NCI-H526 treated with DMSO at 0.1 percent for 48 hours (cell line): ENCODE results near the gene MPPED2.
A peak's percentile ranks its signal among the peaks of the same experiment; 100 is the strongest.

Experiments
- DNase-seq: peaks from one replicate; lab custom pipeline; 2025; lab: John Stamatoyannopoulos, UW

MPPED2 gene, protein sequence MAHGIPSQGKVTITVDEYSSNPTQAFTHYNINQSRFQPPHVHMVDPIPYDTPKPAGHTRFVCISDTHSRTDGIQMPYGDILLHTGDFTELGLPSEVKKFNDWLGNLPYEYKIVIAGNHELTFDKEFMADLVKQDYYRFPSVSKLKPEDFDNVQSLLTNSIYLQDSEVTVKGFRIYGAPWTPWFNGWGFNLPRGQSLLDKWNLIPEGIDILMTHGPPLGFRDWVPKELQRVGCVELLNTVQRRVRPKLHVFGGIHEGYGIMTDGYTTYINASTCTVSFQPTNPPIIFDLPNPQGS

GRCh38 chr11:30586251-30587144, at the start of gene MPPED2:
Gene MPPED2, minus strand, starts transcription at chr11:30586353. Its CDS starts 5,980 bp downstream, at chr11:30580373.
- peak; percentile 71 for DNase-seq

DNA sequence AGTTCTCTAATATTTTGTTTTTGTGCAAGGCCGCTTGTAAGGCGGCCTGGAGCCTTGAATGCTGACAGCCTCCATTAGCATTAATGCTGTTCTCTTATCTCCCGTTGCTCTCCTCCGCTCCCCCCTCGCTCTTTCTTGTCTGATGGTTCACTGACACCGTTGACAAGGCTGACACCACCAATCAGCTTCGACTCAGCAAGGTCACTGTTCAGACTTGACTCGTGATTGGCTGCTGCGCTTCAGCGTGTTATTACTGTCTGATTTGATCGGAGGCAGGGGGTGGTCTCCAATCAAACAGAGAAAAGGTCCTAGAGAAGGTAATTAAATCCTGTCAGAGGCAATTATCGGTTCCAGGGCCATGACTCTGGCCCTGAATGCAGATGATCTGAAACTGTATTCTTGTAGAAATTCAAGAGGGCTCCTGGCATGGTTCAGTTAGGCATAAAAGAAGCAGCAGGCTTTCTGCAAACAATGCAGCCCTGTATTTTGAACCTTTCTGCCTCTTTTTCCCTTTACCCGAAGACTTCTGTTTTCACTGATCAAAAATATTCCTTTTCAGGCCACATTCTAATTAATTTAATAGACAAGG, 49.3 kb upstream of the MPPED2 start:
- DNase-seq: no peak

DNA sequence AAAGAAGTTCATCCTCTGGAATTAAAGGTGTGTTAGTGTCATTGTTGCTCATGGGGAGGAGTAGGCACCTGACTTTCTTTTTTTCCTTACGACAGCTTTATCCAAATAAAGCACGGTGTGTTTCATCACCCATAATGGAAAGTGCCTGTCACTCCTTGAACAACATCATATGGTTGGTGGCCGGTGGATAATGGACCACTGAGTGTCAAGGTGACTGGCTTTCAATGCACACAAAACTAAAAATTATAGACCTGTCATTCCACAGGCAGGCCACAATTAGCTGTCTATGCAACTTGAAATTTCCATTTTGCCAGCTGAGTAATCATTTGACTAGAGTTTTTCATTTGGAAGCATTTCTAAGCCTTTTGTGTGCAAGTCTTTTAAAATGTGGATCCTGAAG, 45.0 kb upstream of the MPPED2 start:
- DNase-seq: no peak

- DNase-seq: no peak
Measured at GRCh38 chr11:30619767-30620166, 33.6 kb upstream of the MPPED2 start.

- DNase-seq: no peak
Measured at GRCh38 chr11:30617762-30618161, 31.6 kb upstream of the MPPED2 start.

- no peak for DNase-seq
Measured at GRCh38 chr11:30610628-30611027, 24.5 kb upstream of the MPPED2 start.

- no peak for DNase-seq
Measured at GRCh38 chr11:30608534-30608933, 22.4 kb upstream of the MPPED2 start.

DNA sequence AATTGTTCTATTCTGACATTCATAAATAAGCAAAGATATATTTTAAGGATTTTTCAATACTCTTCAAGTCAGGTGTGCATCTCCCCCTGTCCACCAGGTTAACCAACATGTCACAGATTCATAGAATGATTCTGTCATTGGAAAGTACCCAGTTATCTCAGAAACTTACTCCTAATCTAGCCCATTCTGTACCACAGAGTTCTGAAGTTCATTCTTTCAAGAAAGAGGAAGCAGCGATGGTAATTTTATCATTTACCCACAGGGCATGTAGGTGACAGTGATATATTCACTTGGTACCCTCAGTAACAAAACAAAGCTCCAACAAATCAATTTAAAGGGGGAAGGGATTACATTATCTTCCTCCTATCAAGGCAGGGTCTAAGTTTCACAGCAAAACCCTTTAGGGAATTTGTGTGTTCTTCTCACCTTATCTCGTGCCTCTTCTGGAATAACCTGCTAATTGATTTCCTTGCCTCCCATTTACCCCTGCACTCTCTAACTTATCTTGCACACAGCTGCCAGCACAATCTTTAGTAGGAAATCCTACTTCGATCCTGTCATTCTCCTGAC, 19.0 kb upstream of the MPPED2 start:
- DNase-seq: no peak

GRCh38 chr11:30603357-30603756, 17.2 kb upstream of the MPPED2 start:
- DNase-seq: no peak

GRCh38 chr11:30596832-30597231, 10.7 kb upstream of the MPPED2 start:
- no peak for DNase-seq

- DNase-seq: no peak
Measured at GRCh38 chr11:30595934-30596333, 9.8 kb upstream of the MPPED2 start.

DNA sequence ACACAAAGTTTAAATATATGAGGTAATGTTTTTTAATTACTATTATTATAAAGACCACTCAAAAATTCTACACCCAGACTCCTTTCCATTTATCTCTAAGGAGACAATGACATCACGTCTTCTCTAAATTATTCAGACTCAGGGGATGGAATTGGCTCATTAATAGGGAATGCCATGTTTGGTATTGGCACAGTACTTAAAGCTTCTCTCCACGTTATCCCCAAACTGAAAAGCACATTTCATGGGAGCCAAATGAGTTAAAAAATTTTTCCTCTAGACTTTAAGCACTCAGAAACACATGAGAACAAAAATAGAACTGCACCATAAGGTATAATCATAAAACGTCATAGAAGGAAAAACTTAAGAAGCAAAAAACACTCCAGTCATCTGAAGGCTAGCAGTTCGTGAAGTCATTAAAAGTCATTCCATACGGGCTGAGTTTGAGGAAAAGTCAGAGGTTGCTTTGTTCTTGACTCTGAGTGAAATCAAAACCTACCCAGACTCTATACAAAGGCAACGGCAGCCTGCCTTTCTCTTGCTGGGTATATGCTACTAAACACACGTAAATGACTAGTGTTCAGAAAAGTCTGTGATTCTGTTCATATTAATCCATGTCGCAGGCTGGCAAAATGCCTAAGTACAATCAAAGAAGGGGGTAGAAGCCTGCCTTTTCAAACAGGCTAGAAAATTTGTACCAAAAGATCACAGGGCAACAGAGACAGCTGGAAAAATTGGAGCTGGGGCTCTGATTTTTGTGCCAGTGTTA, 8.7 kb upstream of the MPPED2 start:
- DNase-seq: no peak

- no peak for DNase-seq
Measured at GRCh38 chr11:30587269-30587812, 1.2 kb upstream of the MPPED2 start.

DNA sequence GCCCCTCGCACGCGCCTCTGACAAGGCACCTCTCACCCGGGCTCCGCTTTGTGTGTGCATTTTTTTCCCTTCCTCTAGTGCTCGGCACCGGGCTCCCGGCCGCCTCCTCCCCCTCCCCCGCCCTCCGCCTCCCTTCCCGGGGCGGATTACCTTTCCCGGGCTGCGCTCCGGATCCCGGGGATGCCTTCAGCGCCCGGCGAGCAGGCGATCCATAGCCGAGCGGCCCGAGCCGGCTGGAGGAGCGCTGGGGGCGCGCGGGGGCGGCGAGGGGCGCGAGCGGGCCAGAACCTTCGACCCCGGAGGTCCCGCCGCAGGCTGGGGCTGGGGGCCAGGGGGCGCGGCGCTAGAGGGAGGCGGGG, 282 bp downstream of the MPPED2 start:
- DNase-seq: peak; percentile 63

DNA sequence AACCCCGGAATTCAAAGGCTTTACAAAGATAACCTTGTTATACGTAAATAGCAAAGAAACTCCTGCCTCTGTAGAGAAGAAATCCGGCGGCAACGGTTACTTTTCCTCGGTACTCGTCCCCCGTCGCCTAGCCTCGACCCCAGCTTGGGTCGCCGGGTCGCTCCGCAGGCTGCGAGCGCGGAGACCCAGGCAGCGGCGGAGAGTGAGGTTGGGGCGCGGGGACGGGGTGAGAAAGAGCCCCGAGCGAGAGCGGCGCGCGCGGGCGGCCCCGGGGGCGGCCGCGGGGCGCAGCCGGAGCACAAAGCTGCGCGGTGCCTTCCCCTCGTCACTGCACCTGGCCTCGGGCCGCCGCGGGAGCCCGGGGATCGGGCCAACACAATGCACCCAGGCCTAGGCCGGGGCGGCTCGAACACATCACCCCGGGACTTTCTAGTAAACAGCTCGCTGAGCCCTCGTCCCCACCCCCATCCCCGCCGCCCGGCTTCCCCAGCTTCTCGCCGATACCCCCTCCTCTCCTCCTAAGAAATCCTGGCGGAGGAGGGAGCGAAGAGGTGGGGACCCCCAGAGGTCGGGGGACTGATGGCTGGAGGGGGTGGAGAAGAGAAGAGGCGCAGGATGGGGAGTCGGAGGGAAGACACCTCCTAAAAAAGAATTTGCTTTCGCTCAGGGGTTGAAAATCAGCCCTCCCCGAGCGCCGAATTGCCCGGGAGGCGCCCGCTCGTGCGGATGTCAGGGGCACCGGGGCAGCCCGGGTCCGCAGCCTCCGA, 845 bp downstream of the MPPED2 start:
- DNase-seq: peak; percentile 67

- DNase-seq: no peak
Measured at GRCh38 chr11:30583476-30584280, 2.5 kb downstream of the MPPED2 start.

DNA sequence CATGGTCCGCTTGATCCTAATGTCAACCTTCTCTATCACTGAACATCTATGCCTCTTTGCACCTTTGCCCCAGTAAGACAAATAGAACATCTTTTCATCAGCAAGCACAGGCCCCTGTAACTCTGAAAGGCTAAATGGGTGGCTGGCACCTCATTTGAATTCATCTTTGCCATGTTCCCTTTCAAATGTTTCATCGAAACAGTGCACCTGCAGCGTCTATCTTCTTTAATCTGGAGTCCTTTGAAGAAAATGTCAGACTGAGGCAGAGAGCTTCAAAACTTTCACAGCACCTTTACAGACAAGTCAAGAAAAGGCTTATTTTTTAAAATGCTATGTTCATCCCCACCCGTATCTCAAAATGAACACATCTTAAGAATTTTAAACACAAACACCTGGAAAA, 3.4 kb downstream of the MPPED2 start:
- DNase-seq: peak; percentile 17

- no peak for DNase-seq
Measured at GRCh38 chr11:30581675-30582074, 4.5 kb downstream of the MPPED2 start.

GRCh38 chr11:30580573-30580972, 5.6 kb downstream of the MPPED2 start:
- no peak for DNase-seq
